Measurements from ENCODE around the gene PDE3A.

The PDE3A gene

GRCh38 chr12:20420557-20420956, 52.2 kb downstream of the PDE3A start:
- in situ Hi-C loops (cut with HindIII; ENCODE audit: low sequenced_read_pairs) = no loop called here

DNA sequence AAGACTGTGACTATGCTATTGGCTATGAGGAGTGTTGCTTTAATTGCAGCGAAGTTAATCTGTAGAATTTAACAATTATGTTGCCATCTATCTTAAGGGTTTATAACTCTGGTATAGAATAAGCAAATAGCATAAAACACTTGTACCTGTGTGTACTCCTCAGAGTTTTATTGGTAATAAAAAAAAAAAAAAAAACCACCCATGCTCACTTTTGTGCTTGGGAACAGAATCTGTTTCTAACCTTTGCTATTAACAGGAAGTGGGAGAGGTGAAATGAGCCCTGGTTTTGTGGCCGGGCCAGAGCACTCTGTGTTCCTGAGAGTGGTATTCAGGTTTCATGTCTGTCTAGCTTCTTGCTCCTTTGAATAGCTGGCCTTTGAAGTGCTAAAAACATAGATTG, 53.1 kb downstream of the PDE3A start:
- in situ Hi-C loops (cut with HindIII; ENCODE audit: low sequenced_read_pairs) = no loop called here

DNA sequence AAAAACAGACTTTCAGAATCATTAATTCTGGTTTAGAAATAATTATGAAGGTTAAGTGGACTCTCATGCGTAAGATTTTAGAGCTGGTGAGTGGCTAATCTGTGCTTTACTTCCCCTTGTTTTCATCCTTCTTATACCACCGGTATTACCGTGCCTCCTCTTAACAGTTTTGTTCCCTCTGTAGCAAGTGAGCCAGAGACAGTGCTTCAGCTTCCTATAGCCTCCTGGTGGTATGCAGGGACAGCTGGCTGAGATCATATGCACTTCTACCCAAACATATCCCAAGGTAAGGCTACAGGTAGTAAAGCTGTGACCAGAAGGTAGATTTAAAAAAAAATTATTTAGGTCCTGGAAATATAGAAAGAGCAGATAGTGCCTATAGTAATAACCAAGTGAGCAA, 55.2 kb downstream of the PDE3A start:
- in situ Hi-C loops (cut with HindIII; ENCODE audit: low sequenced_read_pairs) = no loop called here

DNA sequence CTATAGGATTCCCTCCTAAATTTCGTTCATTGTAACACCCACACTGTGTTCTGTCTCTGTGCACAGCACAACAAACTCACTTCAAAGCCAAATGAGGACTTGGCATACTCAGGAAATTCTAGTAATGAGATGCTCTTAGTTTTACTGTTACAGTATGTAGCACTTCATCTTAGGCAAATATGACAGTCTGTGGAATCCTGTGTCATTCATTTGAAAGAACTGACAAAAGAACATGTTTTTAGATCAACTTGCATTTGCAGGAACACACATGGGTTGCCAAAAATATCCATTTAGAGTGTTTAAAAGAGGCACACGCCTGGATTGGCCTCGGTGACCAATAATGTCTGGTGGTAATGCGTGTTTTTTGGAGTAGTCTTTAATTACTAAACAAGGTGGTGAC, 56.5 kb downstream of the PDE3A start:
- in situ Hi-C loops (cut with HindIII; ENCODE audit: low sequenced_read_pairs) = no loop called here

DNA sequence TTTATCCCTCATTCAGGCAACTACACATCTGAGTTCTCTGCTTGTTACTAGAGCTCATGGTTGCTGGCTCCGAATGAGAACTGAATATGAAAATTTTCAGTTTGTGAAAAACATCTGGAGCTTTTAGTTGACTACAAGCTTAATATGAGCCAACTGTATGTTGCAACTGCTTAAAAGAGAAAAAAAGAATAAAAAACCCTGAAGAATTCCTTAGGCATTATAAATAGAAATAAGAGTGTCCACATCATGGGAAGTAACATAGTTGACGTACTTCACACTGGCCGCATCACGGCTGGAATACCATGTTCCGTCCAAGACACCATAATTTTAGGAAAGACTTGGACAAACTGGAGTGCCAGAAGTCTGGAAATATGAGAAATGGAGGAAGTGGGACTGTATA, 57.9 kb downstream of the PDE3A start:
- in situ Hi-C loops (cut with HindIII; ENCODE audit: low sequenced_read_pairs) = no loop called here

DNA sequence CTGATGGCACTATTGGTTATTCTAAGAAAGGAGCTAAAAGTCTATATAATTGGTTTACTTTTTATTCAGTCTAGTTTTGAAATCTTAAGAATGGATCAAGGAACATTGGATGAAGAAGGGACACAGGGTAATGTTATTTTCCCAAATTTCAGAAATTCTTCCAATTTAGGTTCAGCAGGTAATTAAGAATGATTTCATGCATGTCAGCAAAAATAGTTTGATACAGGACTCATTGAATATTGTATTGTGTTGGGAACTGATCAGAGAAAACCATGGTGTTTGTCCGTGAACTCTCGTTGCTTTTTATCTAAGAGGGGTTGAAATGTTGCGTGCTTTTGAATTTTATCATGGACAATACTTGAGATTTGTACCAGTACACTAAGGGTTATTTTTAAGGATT, 58.6 kb downstream of the PDE3A start:
- in situ Hi-C loops (cut with HindIII; ENCODE audit: low sequenced_read_pairs) = no loop called here

DNA sequence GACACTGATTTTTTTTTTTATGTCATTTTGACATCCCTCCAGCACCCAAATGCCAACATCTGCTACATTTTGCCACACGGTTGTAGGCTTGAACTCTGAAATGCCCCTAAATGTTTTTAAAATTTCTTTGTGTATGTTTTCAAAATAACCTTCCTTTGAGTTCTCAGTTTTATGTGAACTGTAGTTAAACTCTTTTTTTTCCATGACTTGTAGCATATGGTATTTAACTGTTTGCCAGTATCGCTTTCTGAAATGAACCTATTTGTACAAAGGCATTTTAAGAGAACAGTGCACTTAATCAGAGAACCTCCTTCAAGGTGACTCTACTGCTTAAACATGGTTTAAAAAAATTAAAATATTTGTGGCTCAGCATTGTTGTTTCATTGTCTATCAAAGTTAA, 61.5 kb downstream of the PDE3A start:
- in situ Hi-C loops (cut with HindIII; ENCODE audit: low sequenced_read_pairs) = no loop called here

DNA sequence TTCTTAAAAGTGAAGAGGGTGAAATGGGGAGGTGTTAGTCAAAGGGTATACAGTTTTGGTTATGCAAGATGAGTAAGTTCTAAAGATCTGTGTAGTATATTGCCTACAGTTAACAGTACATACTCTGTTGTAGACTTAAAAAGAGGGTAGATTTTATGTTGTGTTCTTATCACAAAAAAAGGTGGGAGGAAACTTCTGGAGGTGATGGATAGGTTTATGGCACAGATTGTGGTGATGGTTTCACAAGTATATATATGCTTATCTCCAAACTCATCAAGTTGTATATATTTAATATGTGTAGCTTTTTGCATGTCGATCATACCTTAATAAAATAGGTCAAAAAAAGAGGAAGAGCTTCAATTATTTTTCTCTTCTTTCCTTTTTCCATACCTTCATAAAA, 64.0 kb downstream of the PDE3A start:
- in situ Hi-C loops (cut with HindIII; ENCODE audit: low sequenced_read_pairs) = no loop called here

- in situ Hi-C loops (cut with HindIII; ENCODE audit: low sequenced_read_pairs) = no loop called here
Observed at GRCh38 chr12:20434996-20435395, 66.7 kb downstream of the PDE3A start.

DNA sequence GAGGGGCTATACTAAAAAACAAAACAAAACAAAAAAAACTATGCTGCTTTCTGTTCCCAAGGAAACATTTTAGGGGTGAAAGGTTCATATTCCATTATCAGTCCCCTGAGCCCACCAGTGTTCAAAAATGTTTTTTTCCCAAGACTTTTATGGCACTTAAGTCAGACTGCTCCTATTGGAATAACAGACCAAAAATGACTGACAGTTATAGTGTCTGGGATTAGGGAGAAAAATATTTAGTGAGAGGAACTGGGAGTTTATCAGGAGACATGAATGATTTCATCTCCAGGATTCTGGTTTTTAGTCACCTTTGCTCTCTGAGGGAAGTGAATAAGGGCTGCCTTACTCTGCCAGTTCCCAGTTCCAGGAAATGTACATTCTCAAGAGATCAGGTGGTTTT, 68.0 kb downstream of the PDE3A start:
- in situ Hi-C loops (cut with HindIII; ENCODE audit: low sequenced_read_pairs) = no loop called here

DNA sequence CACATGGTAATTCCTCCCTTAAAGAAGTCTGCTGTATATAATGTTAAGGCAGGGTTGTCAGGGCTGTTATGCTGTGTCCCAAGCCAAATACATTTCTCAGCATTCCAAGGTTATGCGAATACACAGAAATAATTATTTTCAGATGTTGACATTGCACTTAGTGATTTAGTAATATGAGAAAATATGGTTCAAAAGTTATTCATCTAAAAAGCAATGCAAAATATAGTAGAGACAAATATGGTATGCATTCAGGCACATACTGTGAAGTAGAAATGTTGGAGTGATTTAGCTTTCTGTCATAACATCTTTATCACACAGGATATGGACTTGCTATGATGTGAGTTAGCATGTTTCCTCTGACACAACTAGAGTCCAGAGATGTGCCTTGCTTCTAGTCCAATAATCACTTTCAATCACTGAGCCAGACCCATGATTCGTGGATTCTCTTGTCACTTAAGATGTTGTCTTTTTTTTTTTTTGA, 70.0 kb downstream of the PDE3A start:
- in situ Hi-C loops (cut with HindIII; ENCODE audit: low sequenced_read_pairs) = no loop called here

DNA sequence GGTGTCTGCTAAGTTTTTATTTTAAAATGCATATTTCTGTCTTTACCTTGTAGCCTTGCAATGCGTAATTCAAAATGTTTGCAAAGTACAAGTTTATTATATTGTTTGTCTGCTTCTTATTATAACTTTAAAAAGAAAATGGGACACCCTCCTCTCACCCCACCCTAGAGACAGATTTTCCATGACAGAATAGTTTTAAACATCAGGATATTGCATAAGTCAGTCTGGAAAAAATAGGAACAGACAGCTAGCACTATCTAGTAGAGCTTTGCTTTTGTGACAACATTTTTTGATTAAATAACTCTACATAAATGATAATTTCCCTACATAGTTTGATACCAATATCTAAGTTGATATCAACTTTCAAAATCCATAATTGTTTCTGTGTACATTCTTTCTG, 71.3 kb downstream of the PDE3A start:
- in situ Hi-C loops (cut with HindIII; ENCODE audit: low sequenced_read_pairs) = no loop called here

DNA sequence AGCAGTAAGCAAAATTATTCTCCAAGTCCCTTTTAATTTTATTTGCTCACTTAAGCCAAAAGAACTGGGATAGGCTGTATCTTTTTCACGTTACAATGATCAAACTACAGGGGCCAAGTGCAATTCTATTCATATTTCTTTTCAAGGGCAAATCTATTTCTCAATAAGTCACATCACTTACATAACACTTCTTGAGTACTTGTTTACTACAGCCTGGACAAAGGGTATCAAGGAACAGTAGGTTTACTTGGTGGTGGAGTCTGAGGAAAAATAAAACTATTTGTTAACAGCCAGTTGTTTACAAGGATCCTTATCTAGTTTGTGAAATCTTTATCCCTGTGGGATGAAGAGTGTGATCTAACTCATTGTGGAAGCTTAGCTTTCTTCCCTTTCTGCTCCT, 72.1 kb downstream of the PDE3A start:
- in situ Hi-C loops (cut with HindIII; ENCODE audit: low sequenced_read_pairs) = no loop called here

DNA sequence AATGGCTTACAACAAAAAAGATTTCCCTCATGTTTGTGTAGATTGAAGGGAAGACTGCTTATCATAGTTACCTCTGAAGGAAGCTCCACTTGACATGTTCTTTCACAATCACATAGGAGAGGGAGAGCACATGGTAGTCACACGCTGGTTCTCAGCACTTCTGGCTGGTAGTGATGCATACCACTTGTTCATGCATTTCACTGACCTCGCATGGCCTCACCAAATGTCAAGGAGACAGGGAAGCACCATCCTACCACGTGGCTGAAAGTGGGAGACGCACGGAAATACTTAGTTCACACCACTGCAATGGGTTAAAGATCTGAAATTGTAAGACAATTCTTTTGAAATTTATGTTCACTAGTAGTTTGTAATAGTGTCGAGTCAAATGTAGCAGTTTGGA, 74.0 kb downstream of the PDE3A start:
- in situ Hi-C loops (cut with HindIII; ENCODE audit: low sequenced_read_pairs) = no loop called here

DNA sequence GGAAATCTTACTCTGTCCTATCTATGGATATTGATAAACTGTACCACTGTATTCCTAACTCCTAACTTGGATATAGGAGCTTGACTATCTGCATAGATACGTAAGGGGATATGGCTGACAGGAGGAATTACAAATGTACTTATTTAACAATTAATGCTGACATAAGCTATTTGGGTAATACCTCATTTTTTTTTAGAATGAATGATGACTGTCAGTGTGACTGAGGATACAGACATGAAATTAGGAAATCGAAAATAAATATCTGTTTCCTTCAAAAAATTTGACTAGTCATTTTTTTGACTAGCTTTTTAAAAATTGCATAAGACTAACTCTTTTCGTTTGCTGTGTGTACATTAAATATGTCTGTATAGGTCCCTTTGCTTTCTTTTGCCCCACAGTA, 74.9 kb downstream of the PDE3A start:
- in situ Hi-C loops (cut with HindIII; ENCODE audit: low sequenced_read_pairs) = no loop called here

DNA sequence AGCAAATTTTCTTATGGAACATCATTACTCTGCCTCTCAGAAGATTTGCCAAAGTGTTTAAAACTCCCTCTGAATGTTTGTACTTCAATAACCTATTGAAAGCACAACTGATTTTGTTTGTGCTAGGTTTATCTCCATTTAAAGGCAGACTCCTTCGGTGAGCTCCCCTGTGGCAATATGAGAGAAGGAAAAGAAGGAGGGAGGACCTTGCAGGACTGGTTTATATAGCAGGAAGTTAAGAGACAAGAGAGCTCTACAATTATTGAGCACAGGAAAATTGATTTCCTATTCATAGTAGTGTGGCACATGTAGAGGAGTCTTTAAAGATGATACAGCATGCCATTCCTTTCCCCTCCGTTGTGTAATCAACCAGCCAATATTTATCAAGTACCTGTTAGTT, 75.5 kb downstream of the PDE3A start:
- in situ Hi-C loops (cut with HindIII; ENCODE audit: low sequenced_read_pairs) = no loop called here

DNA sequence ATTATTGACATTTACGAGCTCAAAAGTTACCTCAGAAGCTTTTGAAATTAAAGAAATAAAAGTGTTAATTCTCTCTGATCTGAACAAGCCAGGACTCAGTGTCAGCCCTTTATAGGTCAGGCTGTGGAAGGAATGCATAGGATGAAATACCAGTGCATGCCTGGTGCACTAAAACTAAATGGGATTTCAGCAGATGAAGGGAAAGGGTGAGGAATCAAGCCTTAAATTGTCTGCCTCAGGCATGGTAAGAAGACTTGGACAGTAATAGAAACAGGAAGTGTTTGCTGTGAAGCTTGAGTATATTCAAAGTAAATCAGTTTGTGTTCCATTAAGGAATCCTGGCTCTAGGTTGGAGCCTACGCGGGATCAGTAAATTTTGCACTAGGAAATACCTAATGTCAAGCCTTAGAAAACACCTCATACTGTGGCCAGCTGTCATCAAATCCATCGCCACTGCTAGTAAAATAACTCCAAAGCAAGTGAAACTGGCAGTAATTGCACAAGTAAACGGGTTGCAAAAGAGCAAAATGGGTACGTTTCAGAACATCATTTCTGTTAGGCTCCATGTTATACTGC, 76.3 kb downstream of the PDE3A start:
- in situ Hi-C loops (cut with HindIII; ENCODE audit: low sequenced_read_pairs) = no loop called here

- in situ Hi-C loops (cut with HindIII; ENCODE audit: low sequenced_read_pairs) = no loop called here
Observed at GRCh38 chr12:20445687-20446086, 77.3 kb downstream of the PDE3A start.

DNA sequence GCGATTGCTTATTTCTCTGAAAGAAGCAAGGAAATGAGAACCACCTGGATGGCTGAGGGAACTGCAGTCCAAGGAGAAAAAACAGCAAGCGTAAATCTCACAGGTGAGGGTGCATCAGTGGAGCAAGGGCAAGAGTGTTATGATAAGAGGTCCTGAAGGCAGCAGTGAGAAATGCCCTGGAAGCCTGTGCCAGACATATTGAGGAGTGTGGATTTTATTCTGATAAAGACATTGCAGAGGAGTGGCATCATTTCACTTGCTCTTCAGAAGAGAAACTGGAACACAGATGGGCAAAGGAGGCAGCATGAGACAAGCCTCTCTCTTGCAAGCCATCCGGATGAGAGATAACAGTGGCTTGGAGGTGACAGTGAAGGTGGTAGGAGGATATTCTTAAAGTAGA, 78.5 kb downstream of the PDE3A start:
- in situ Hi-C loops (cut with HindIII; ENCODE audit: low sequenced_read_pairs) = no loop called here

GRCh38 chr12:20448781-20449180, 80.4 kb downstream of the PDE3A start:
- in situ Hi-C loops (cut with HindIII; ENCODE audit: low sequenced_read_pairs) = no loop called here

GRCh38 chr12:20450591-20451180, 82.3 kb downstream of the PDE3A start:
- in situ Hi-C loops (cut with HindIII; ENCODE audit: low sequenced_read_pairs) = no loop called here

- in situ Hi-C loops (cut with HindIII; ENCODE audit: low sequenced_read_pairs) = no loop called here
Observed at GRCh38 chr12:20451761-20452160, 83.4 kb downstream of the PDE3A start.

DNA sequence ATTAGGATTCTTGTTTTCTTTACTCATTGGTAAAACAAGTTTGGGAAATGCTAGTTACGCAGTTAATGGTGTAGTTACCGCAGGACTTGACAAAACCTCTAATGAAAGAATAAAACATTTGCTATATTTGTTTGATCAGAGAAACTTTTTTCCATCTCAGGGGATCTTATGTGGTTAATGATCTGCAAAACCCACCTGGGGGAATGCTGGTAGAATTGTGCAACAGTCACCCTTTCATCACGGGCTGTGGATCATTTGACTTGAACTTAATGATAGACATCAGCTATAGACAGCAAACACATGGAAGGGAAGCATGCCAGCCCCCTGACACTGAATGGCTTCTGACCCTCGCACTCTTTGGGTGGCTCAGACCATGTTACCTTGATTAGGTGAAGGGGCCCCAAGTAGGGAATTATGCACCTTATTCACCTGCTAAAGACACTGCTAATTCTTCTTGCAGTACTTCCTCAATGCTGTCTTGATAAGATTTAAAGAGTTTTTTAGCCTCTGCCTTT, 84.2 kb downstream of the PDE3A start:
- in situ Hi-C loops (cut with HindIII; ENCODE audit: low sequenced_read_pairs) = no loop called here
